K562 (cell line): ENCODE results near the gene BRWD1. TPM values are rescaled to one million over a fixed set of nuclear protein-coding genes. Genes with fewer than 3 reads are reported as not detected.

ENCODE experiments used
- ATAC-seq: fragments of 200-7000 bp; cut with Tn5 transposase; 3 replicates; pipeline ENCODE4 v1.9.1; 2020; ENCODE audit warnings: moderate library complexity
- BruUV-seq: library from RNA; stranded (reverse); fragments of 400-500 nt; replicated peaks from 2 replicates; lab custom pipeline; 2021; lab: Mats Ljungman, UMichigan
- CTCF ChIA-PET: fragments of 300-600 bp; formaldehyde crosslinking; extraction: SDS; loops from one replicate; lab custom pipeline; 2021; ENCODE audit warnings: low intra/inter-chr PET ratio; lab: Yijun Ruan, JAX
- POLR2A ChIA-PET: fragments of 300-600, 350-650 bp; sonication (Branson Sonifier 250); formaldehyde crosslinking; extraction: SDS; loops from one replicate; lab custom pipeline; 2021; ENCODE audit warnings: antibody characterized with exemption, inconsistent platforms; lab: Yijun Ruan, JAX
- DNase-seq, 4 experiments: peaks; one replicate each; pipeline versions ENCODE4 v3.0.0 to v3.0.0-alpha.2; 2011 to 2018; ENCODE audit warnings: low spot score in 3 of 4, mixed read lengths in 3 of 4; ENCODE audit errors: extremely low read depth in 1 of 4
- FAIRE-seq: peaks from 2 replicates; lab custom pipeline; 2011; peaks lifted over from hg19 to GRCh38; lab: Jason Lieb, UNC
- H2AFZ ChIP-seq: 2 replicates; pipeline ENCODE4 v1.6.0; 2011; ENCODE audit warnings: low read depth, low read length, control low read depth, inconsistent platforms
- H3K27ac ChIP-seq: fragments of 200-600 bp; 3 replicates; pipeline ENCODE4 v1.8.0; 2011; ENCODE audit warnings: low read depth, mild to moderate bottlenecking, control low read depth, inconsistent platforms, low read length, moderate library complexity, mixed read lengths; ENCODE audit errors: extremely low read depth
- H3K27me3 ChIP-seq, 2 experiments: fragments of 300-600 bp in 1 of 2; 2 replicates in 1 of 2; 3 replicates in 1 of 2; pipeline versions ENCODE4 v1.6.0 to v1.8.0; 2011; ENCODE audit warnings: inconsistent platforms in 2 of 2, low read length in 2 of 2, mild to moderate bottlenecking in 1 of 2, mixed read lengths in 1 of 2, moderate library complexity in 1 of 2; ENCODE audit not compliant: control insufficient read depth in 2 of 2, insufficient read depth in 2 of 2
- H3K36me3 ChIP-seq: fragments of 300-600 bp; 3 replicates; pipeline ENCODE4 v1.8.0; 2011; ENCODE audit warnings: mild to moderate bottlenecking, low read length, inconsistent platforms; ENCODE audit not compliant: control insufficient read depth, insufficient read depth
- H3K4me1 ChIP-seq, 2 experiments: fragments of 200-600 bp in 1 of 2; replicated peaks in 1 of 2; 2 replicates in 1 of 2; 3 replicates in 1 of 2; pipeline versions ENCODE4 v1.5.1 to v1.8.0; 2011; ENCODE audit warnings: inconsistent platforms in 2 of 2, low read length in 2 of 2, mild to moderate bottlenecking in 1 of 2, mixed read lengths in 1 of 2, moderate library complexity in 1 of 2; ENCODE audit not compliant: control insufficient read depth in 2 of 2, insufficient read depth in 2 of 2
- H3K4me2 ChIP-seq: 2 replicates; pipeline ENCODE4 v1.6.1; 2011; ENCODE audit warnings: low read length, control low read depth, inconsistent platforms, mixed read lengths; ENCODE audit not compliant: insufficient read depth
- H3K4me3 ChIP-seq: fragments of 200-600 bp; sonication (generic), shearing (Covaris generic); 2 replicates; pipeline ENCODE4 v1.5.1; 2016; ENCODE audit warnings: control low read depth, inconsistent platforms
- H3K79me2 ChIP-seq: fragments of 200-600 bp; 3 replicates; pipeline ENCODE4 v1.8.0; 2011; ENCODE audit warnings: low read length, inconsistent platforms; ENCODE audit not compliant: control insufficient read depth, insufficient read depth
- H3K9ac ChIP-seq, 2 experiments: 2 replicates each; pipeline versions ENCODE4 v1.6.0 to v1.6.1; 2011; ENCODE audit warnings: low read depth in 2 of 2, low read length in 2 of 2, control low read depth in 1 of 2, inconsistent platforms in 1 of 2, mild to moderate bottlenecking in 1 of 2, mixed read lengths in 1 of 2; ENCODE audit not compliant: insufficient read depth in 1 of 2
- H3K9me1 ChIP-seq: one replicate; pipeline ENCODE4 v1.6.0; 2011; ENCODE audit warnings: inconsistent platforms, mild to moderate bottlenecking, low read length, moderate library complexity; ENCODE audit not compliant: control insufficient read depth, insufficient read depth
- H3K9me3 ChIP-seq: replicated peaks from 2 replicates; pipeline ENCODE4 v1.5.1; 2011; ENCODE audit warnings: low read depth, low read length, inconsistent platforms; ENCODE audit not compliant: control insufficient read depth, insufficient read depth
- H4K20me1 ChIP-seq: replicated peaks from 2 replicates; pipeline ENCODE4 v1.6.1; 2011; ENCODE audit warnings: low read length, inconsistent platforms, mixed read lengths; ENCODE audit not compliant: control insufficient read depth, insufficient read depth
- CSDE1 ChIP-seq, 2 experiments: fragments of 450-650 bp; IDR thresholded peaks; 2 replicates each; pipeline ENCODE4 v1.6.1; 2016; ENCODE audit warnings: mild to moderate bottlenecking in 1 of 2
- GABPB2 ChIP-seq: fragments of 250-450 bp; sonication (Bioruptor Pico); conservative IDR thresholded peaks from 2 replicates; pipeline ENCODE4 v1.5.1; 2021; ENCODE audit warnings: mild to moderate bottlenecking
- HNRNPL ChIP-seq: fragments of 200-400 bp; formaldehyde crosslinking; IDR thresholded peaks from 2 replicates; pipeline ENCODE4 v1.6.1; 2017; ENCODE audit warnings: low read depth, mild to moderate bottlenecking, low read length
- WGBS: fragments of 100-300 bp; shearing (Covaris generic); methylation state at CpG from one replicate; pipeline ENCODE4 v1.1.6; 2016; ENCODE audit warnings: low coverage, mixed read lengths; ENCODE audit not compliant: insufficient coverage; ENCODE audit errors: missing lambda C conversion rate; 5-methylcytosine and 5-hydroxymethylcytosine counted together
- in situ Hi-C: fragments of 300-500 bp; cut with MboI; formaldehyde crosslinking; loops from 4 replicates; pipeline ENCODE4 v1.15.0; 2018; ENCODE audit warnings: inconsistent platforms, mixed read lengths
- intact Hi-C: fragments of 100-400 bp; cut with micrococcal nuclease; formaldehyde crosslinking; loops from 2 replicates; pipeline ENCODE4 v1.14.2; 2022
- polyA plus RNA-seq, 8 experiments: library from polyadenylated mRNA; depleted of rRNA in 4 of 8; stranded (reverse) in 5 of 8; unstranded in 3 of 8; fragments of >200 nt; fragmentation: Nextera tagmentation in 2 of 8; fragmentation: Illumina TruSeq in 1 of 8; extraction: Ambion mirVana in 2 of 8; extraction: Trizol in 1 of 8; gene quantifications; 2 replicates each; pipeline versions ENCODE4 v1.2.1 to v1.2.3, GENCODE V29; 2011 to 2014; ENCODE audit warnings: inconsistent platforms in 1 of 8, missing spikeins in 1 of 8
- total RNA-seq, 7 experiments: library from RNA; depleted of rRNA in 6 of 7; stranded (reverse); fragments of >200 nt in 6 of 7; fragmentation: Illumina TruSeq in 2 of 7; extraction: Trizol in 2 of 7; gene quantifications; 2 replicates each; pipeline versions ENCODE4 v1.2.1 to v1.2.3, GENCODE V29; 2011 to 2021; ENCODE audit warnings: low replicate concordance in 1 of 7

Gene BRWD1
- total and polyA plus RNA-seq, 9 of the 15 experiments (the other 6 are each of a cell fraction or from before 2014, with no cell fraction given), result 10.1 to 60.2 (median 34.1) TPM

DNA sequence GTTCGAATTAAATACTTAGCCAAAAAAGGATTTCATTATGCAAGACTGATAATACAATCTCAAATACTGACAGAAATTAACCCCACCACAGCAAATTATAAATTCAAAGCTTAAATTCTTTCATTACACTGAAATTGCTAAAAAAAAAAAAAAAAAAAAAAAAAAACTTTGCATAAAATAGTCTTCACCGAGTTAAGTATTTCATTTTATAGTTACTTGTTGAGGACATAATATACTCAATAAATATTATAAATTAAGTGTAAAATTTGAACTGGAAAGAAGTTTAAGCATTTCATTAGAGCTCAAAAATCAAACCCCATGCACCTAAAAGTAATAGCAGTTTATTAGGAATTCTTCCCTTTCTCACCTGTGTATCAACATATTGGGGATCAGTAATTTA lies 128.3 kb downstream of the BRWD1 start:
- Histone ChIP-seq H3K9ac (peak overlapping the region in 1 of 2 experiments; percentile 95; a peak in 1 of 4 replicates), H3K4me3 (no peak overlapping the region), H3K4me2 (no peak overlapping the region), H4K20me1 (no peaks in the 10 kb centered on the region; the same call in 1 of the 2 replicates), H3K27ac (no peak overlapping the region), H3K9me1 (no peaks in the 10 kb centered on the region), H3K36me3 (peaks cover 23% of the 10 kb centered on the region), H3K4me1 (peaks cover 8 to 11% of the 10 kb centered on the region in 2 experiments; a peak in 4 of 5 replicates), H3K27me3 (no peaks in the 10 kb centered on the region), H3K9me3 (no peaks in the 10 kb centered on the region), H3K79me2 (peaks cover 43% of the 10 kb centered on the region), H2AFZ (no peak overlapping the region)
- POLR2A ChIA-PET, result interaction anchor here (0.9 to 2.6 kb wide), 2 partner anchors 14 to 202 kb away, joined by 3 to 19 read pairs; no protein-coding TSS in a partner anchor
- in situ Hi-C loops (no loop called here), intact Hi-C loops (loop anchor here (10.0 kb wide), 1 partner anchor 130 kb away; the partner anchor contains the start of gene BRWD1)
- TF ChIP-seq GABPB2 (CRISPR knock-in tag) (no peak), HNRNPL (0 out of 2 replicates have a peak, but pooled peaks have one; percentile 65), CSDE1 (IDR thresholded peaks at IDR 0.05) (0 out of 4 replicates have a peak, but pooled peaks of 1 of the 2 experiments have one; percentile 4)
- no TSS peak for BruUV-seq
- no peak for DNase-seq
- WGBS, result 57% methylated on average over 2 of the region's 2 CpGs
- no peak for ATAC-seq
- FAIRE-seq, result no peak
- CTCF ChIA-PET, result no interaction called here
